ENCODE measurements around the gene B3GALT2.

- TF ChIP-seq TAF1 (IDR thresholded peaks at IDR 0.05; ENCODE audit: low read depth), result no peak
- no peak for TF ChIP-seq EZH2 (IDR thresholded peaks at IDR 0.05; ENCODE audit: borderline replicate concordance, insufficient read depth, low read length, poor library complexity, severe bottlenecking)
- TF ChIP-seq CTCF (IDR thresholded peaks at IDR 0.05; ENCODE audit: poor library complexity, severe bottlenecking), result no peak
- no peak for TF ChIP-seq EP300 (conservative IDR thresholded peaks at IDR 0.05; ENCODE audit: poor library complexity, severe bottlenecking)
- no peak for TF ChIP-seq MXI1 (conservative IDR thresholded peaks at IDR 0.05; ENCODE audit: poor library complexity, severe bottlenecking)
- no peak for TF ChIP-seq POLR2AphosphoS5 (IDR thresholded peaks at IDR 0.05)
Measured at GRCh38 chr1:193157360-193157759, 29.1 kb downstream of the B3GALT2 start.
